Measurements from ENCODE around the gene ENOX1. TPM values are rescaled to one million over a fixed set of nuclear protein-coding genes. Genes with fewer than 3 reads are reported as not detected.

Gene ENOX1
- total and polyA plus RNA-seq, 9 of the 15 experiments (the other 6 are each of a cell fraction or from before 2014, with no cell fraction given): not detected

DNA sequence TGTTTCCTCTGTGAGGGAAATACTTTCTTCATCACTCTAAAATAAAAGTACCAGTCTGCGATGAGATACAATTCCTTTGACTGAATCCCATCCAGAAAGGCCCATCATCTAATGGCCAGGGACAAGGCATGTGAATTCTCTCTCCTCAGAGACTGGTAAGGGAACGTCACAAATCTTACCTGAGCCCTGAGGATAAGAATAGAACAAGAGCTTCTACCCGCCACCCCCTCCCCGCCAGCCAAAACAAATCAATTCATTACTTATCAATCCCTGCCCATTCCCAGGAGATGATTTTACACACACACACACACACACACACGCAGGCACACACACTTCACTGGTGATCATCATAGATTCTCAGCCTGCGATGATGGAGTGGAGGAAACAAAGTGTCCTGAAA lies 564.7 kb downstream of the ENOX1 start:
- Histone ChIP-seq H3K27ac (ENCODE audit: extremely low read depth, low read depth, low read length) (no peak overlapping the region), H3K79me2 (ENCODE audit: control insufficient read depth, insufficient read depth, low read length) (no peaks in the 10 kb centered on the region), H3K9ac (ENCODE audit: insufficient read depth in 1 of 2, low read depth in 2 of 2, low read length in 2 of 2) (no peak overlapping the region), H4K20me1 (replicated peaks; ENCODE audit: control insufficient read depth, insufficient read depth, low read length) (no peaks in the 10 kb centered on the region), H3K36me3 (ENCODE audit: control insufficient read depth, insufficient read depth, low read length) (no peaks in the 10 kb centered on the region), H3K9me3 (replicated peaks; ENCODE audit: control insufficient read depth, insufficient read depth, low read depth, low read length) (no peaks in the 10 kb centered on the region), H3K4me2 (ENCODE audit: insufficient read depth, low read length) (no peak overlapping the region), H2AFZ (ENCODE audit: low read depth, low read length) (no peak overlapping the region), H3K9me1 (ENCODE audit: control insufficient read depth, insufficient read depth, low read length) (no peaks in the 10 kb centered on the region), H3K4me1 (replicated peaks in 1 of 2; ENCODE audit: control insufficient read depth in 2 of 2, insufficient read depth in 2 of 2, low read length in 2 of 2) (no peaks in the 10 kb centered on the region), H3K27me3 (ENCODE audit: control insufficient read depth in 2 of 2, insufficient read depth in 2 of 2, low read length in 2 of 2) (no peaks in the 10 kb centered on the region), H3K4me3 (no peak overlapping the region)
- TF ChIP-seq GTF2A2 (tag; IDR thresholded peaks at IDR 0.05): no peak
- no peak for TF ChIP-seq ZNF232 (CRISPR knock-in tag; IDR thresholded peaks at IDR 0.05)
- no peak for TF ChIP-seq FOXK2 (conservative IDR thresholded peaks at IDR 0.05 in 1 of 2, IDR thresholded peaks at IDR 0.05 in 1 of 2; ENCODE audit: low read depth in 2 of 2)
- BruUV-seq (replicated peaks): no TSS peak
- CTCF ChIA-PET (ENCODE audit: low intra/inter-chr PET ratio): no interaction called here
- 0% methylated on average over 5 of the region's 6 CpGs for WGBS (ENCODE audit: insufficient coverage, low coverage, missing lambda C conversion rate)
- intact Hi-C loops (cut with micrococcal nuclease): no loop called here
- no peak for ATAC-seq
- no peak for DNase-seq (ENCODE audit: extremely low read depth in 1 of 4, low spot score in 3 of 4)
- in situ Hi-C loops (cut with MboI): no loop called here
- POLR2A ChIA-PET: no interaction called here
- no peak for FAIRE-seq

DNA sequence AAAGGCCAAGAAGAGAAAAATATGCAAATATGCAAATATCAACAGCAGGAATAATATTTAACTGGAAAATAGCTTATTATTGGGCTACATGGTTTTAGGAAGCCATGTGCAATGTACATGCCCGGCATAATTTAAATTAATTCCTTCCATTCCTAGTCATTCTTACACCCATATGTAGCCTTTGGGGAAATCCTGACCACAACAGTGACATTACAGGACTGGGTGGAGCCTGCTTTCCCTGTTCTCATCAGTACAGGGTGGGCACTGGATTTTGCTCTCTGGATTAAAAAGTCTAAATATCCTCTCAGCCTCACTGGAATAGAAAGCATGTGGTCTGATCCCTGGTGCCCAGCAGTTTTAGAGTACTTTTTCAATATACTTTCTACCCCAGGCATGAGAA lies 565.2 kb downstream of the ENOX1 start:
- no peak for DNase-seq (ENCODE audit: extremely low read depth in 1 of 4, low spot score in 3 of 4)
- Histone ChIP-seq H4K20me1 (replicated peaks; ENCODE audit: control insufficient read depth, insufficient read depth, low read length) (no peaks in the 10 kb centered on the region), H3K9me3 (replicated peaks; ENCODE audit: control insufficient read depth, insufficient read depth, low read depth, low read length) (no peaks in the 10 kb centered on the region), H3K36me3 (ENCODE audit: control insufficient read depth, insufficient read depth, low read length) (no peaks in the 10 kb centered on the region), H3K4me2 (ENCODE audit: insufficient read depth, low read length) (no peak overlapping the region), H3K4me1 (replicated peaks in 1 of 2; ENCODE audit: control insufficient read depth in 2 of 2, insufficient read depth in 2 of 2, low read length in 2 of 2) (no peaks in the 10 kb centered on the region), H3K27me3 (ENCODE audit: control insufficient read depth in 2 of 2, insufficient read depth in 2 of 2, low read length in 2 of 2) (no peaks in the 10 kb centered on the region), H3K27ac (ENCODE audit: extremely low read depth, low read depth, low read length) (no peak overlapping the region), H3K79me2 (ENCODE audit: control insufficient read depth, insufficient read depth, low read length) (no peaks in the 10 kb centered on the region), H2AFZ (ENCODE audit: low read depth, low read length) (no peak overlapping the region), H3K9ac (ENCODE audit: insufficient read depth in 1 of 2, low read depth in 2 of 2, low read length in 2 of 2) (no peak overlapping the region), H3K9me1 (ENCODE audit: control insufficient read depth, insufficient read depth, low read length) (no peaks in the 10 kb centered on the region), H3K4me3 (no peak overlapping the region)
- intact Hi-C loops (cut with micrococcal nuclease): no loop called here
- WGBS (ENCODE audit: insufficient coverage, low coverage, missing lambda C conversion rate): 0% methylated on average over 1 of the region's 1 CpG
- BruUV-seq (replicated peaks): no TSS peak
- ATAC-seq: no peak
- in situ Hi-C loops (cut with MboI): no loop called here
- FAIRE-seq: no peak
- POLR2A ChIA-PET: no interaction called here
- CTCF ChIA-PET (ENCODE audit: low intra/inter-chr PET ratio): no interaction called here
- no peak for TF ChIP-seq POLR3G (IDR thresholded peaks at IDR 0.05; ENCODE audit: extremely low read depth, insufficient read length, insufficient replicate concordance)
- no peak for TF ChIP-seq BRCA1 (IDR thresholded peaks at IDR 0.05)
- no peak for TF ChIP-seq BRCA1 (CRISPR knock-in tag; IDR thresholded peaks at IDR 0.05)
- no peak for TF ChIP-seq NFE2L1 (tag; IDR thresholded peaks at IDR 0.05; ENCODE audit: borderline replicate concordance, low read depth)
- TF ChIP-seq, protein P1, sequence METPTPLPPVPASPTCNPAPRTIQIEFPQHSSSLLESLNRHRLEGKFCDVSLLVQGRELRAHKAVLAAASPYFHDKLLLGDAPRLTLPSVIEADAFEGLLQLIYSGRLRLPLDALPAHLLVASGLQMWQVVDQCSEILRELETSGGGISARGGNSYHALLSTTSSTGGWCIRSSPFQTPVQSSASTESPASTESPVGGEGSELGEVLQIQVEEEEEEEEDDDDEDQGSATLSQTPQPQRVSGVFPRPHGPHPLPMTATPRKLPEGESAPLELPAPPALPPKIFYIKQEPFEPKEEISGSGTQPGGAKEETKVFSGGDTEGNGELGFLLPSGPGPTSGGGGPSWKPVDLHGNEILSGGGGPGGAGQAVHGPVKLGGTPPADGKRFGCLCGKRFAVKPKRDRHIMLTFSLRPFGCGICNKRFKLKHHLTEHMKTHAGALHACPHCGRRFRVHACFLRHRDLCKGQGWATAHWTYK (CRISPR knock-in tag; IDR thresholded peaks at IDR 0.05): no peak
- TF ChIP-seq, protein P2, sequence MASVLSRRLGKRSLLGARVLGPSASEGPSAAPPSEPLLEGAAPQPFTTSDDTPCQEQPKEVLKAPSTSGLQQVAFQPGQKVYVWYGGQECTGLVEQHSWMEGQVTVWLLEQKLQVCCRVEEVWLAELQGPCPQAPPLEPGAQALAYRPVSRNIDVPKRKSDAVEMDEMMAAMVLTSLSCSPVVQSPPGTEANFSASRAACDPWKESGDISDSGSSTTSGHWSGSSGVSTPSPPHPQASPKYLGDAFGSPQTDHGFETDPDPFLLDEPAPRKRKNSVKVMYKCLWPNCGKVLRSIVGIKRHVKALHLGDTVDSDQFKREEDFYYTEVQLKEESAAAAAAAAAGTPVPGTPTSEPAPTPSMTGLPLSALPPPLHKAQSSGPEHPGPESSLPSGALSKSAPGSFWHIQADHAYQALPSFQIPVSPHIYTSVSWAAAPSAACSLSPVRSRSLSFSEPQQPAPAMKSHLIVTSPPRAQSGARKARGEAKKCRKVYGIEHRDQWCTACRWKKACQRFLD (CRISPR knock-in tag; IDR thresholded peaks at IDR 0.05): no peak
- no peak for TF ChIP-seq ZNF23 (CRISPR knock-in tag; IDR thresholded peaks at IDR 0.05)
- TF ChIP-seq, protein P3, sequence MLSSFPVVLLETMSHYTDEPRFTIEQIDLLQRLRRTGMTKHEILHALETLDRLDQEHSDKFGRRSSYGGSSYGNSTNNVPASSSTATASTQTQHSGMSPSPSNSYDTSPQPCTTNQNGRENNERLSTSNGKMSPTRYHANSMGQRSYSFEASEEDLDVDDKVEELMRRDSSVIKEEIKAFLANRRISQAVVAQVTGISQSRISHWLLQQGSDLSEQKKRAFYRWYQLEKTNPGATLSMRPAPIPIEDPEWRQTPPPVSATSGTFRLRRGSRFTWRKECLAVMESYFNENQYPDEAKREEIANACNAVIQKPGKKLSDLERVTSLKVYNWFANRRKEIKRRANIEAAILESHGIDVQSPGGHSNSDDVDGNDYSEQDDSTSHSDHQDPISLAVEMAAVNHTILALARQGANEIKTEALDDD (IDR thresholded peaks at IDR 0.05): no peak
- TF ChIP-seq BACH1 (tag; IDR thresholded peaks at IDR 0.05): no peak
